22Rv1 (cell line): Measurements from ENCODE around the gene LINC00632.

Experiments used
- ZFX ChIP-seq: fragments of 450-650 bp; IDR thresholded peaks from 2 replicates; pipeline ENCODE4 v1.6.1; 2017; ENCODE audit warnings: antibody characterized with exemption, borderline replicate concordance
- TF ChIP-seq, protein P1 (sequence below): fragments of 450-650 bp; IDR thresholded peaks from 2 replicates; pipeline ENCODE4 v1.5.1; 2017; ENCODE audit warnings: mild to moderate bottlenecking

- TF ChIP-seq, protein P1, sequence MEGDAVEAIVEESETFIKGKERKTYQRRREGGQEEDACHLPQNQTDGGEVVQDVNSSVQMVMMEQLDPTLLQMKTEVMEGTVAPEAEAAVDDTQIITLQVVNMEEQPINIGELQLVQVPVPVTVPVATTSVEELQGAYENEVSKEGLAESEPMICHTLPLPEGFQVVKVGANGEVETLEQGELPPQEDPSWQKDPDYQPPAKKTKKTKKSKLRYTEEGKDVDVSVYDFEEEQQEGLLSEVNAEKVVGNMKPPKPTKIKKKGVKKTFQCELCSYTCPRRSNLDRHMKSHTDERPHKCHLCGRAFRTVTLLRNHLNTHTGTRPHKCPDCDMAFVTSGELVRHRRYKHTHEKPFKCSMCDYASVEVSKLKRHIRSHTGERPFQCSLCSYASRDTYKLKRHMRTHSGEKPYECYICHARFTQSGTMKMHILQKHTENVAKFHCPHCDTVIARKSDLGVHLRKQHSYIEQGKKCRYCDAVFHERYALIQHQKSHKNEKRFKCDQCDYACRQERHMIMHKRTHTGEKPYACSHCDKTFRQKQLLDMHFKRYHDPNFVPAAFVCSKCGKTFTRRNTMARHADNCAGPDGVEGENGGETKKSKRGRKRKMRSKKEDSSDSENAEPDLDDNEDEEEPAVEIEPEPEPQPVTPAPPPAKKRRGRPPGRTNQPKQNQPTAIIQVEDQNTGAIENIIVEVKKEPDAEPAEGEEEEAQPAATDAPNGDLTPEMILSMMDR = no peak
- TF ChIP-seq ZFX = no peak
Measured at GRCh38 chrX:140821280-140821679, 111.7 kb downstream of the LINC00632 start.
